Activated naive CD8-positive, alpha-beta T cell (primary cell): ENCODE measurements around the gene EPS15.
"Not testable (repeated sequence)": the region's sequence is repeated elsewhere in the genome, so short reads cannot be mapped to it uniquely, and the experiment has no call there.

ENCODE experiments used
- H3K27ac Mint-ChIP-seq: one replicate; pipeline ENCODE4 v1.8.0; 2021; ENCODE audit warnings: mixed read lengths
- H3K27me3 Mint-ChIP-seq: one replicate; pipeline ENCODE4 v1.8.0; 2021; ENCODE audit warnings: mixed read lengths
- H3K36me3 Mint-ChIP-seq: one replicate; pipeline ENCODE4 v1.8.0; 2021; ENCODE audit warnings: mixed read lengths
- H3K4me1 Mint-ChIP-seq: one replicate; pipeline ENCODE4 v1.8.0; 2021; ENCODE audit warnings: low read depth, mixed read lengths
- H3K4me3 Mint-ChIP-seq: one replicate; pipeline ENCODE4 v1.8.0; 2021; ENCODE audit warnings: mild to moderate bottlenecking, mixed read lengths
- H3K9me3 Mint-ChIP-seq: one replicate; pipeline ENCODE4 v1.8.0; 2021; ENCODE audit warnings: low read depth, mixed read lengths

Gene EPS15

GRCh38 chr1:51512120-51512519 is 6.9 kb downstream of the EPS15 start:
- no peak overlapping the region for H3K4me3 Mint-ChIP-seq
- H3K9me3 Mint-ChIP-seq = no peaks in the 10 kb centered on the region
- peaks cover 78% of the 10 kb centered on the region for H3K4me1 Mint-ChIP-seq

GRCh38 chr1:51509773-51510172 is 9.3 kb downstream of the EPS15 start:
- Mint-ChIP-seq H3K4me3 (no peak overlapping the region), H3K27ac (no peak overlapping the region), H3K4me1 (peaks cover 69% of the 10 kb centered on the region), H3K36me3 (peaks cover 7% of the 10 kb centered on the region), H3K27me3 (no peaks in the 10 kb centered on the region), H3K9me3 (no peaks in the 10 kb centered on the region)

More at GRCh38 chr1:51512120-51512519, 6.9 kb downstream of the EPS15 start:
- no peaks in the 10 kb centered on the region for H3K27me3 Mint-ChIP-seq
- H3K36me3 Mint-ChIP-seq = peaks cover 2% of the 10 kb centered on the region
- H3K27ac Mint-ChIP-seq = no peak overlapping the region

- H3K27ac Mint-ChIP-seq = peak overlapping the region; percentile 41
- H3K4me3 Mint-ChIP-seq = no peak overlapping the region
- no peaks in the 10 kb centered on the region for H3K9me3 Mint-ChIP-seq
- peaks cover 60% of the 10 kb centered on the region for H3K4me1 Mint-ChIP-seq
- peaks cover 11% of the 10 kb centered on the region for H3K36me3 Mint-ChIP-seq
- H3K27me3 Mint-ChIP-seq = no peaks in the 10 kb centered on the region
These were observed 12.5 kb downstream of the EPS15 start for GRCh38 chr1:51506537-51506936.

- Mint-ChIP-seq H3K9me3 (no peaks in the 10 kb centered on the region), H3K4me1 (peaks cover 66% of the 10 kb centered on the region), H3K27ac (peak overlapping the region; percentile 84), H3K36me3 (peaks cover 10% of the 10 kb centered on the region), H3K4me3 (no peak overlapping the region), H3K27me3 (no peaks in the 10 kb centered on the region)
These were observed 14.1 kb downstream of the EPS15 start for GRCh38 chr1:51504806-51505525.

GRCh38 chr1:51501218-51501630 is 17.8 kb downstream of the EPS15 start:
- not testable (repeated sequence) for H3K4me3 Mint-ChIP-seq, H3K27me3 Mint-ChIP-seq, H3K9me3 Mint-ChIP-seq
- H3K27ac Mint-ChIP-seq = peak overlapping the region; percentile 68
- H3K36me3 Mint-ChIP-seq = peaks cover 23% of the 10 kb centered on the region
- peaks cover 66% of the 10 kb centered on the region for H3K4me1 Mint-ChIP-seq

GRCh38 chr1:51499694-51500093 is 19.4 kb downstream of the EPS15 start:
- H3K27me3 Mint-ChIP-seq = no peaks in the 10 kb centered on the region
- H3K9me3 Mint-ChIP-seq = no peaks in the 10 kb centered on the region
- H3K4me3 Mint-ChIP-seq = no peak overlapping the region
- H3K27ac Mint-ChIP-seq = peak overlapping the region; percentile 75
- H3K36me3 Mint-ChIP-seq = peaks cover 19% of the 10 kb centered on the region
- peaks cover 72% of the 10 kb centered on the region for H3K4me1 Mint-ChIP-seq

- no peaks in the 10 kb centered on the region for H3K9me3 Mint-ChIP-seq
- H3K27me3 Mint-ChIP-seq = no peaks in the 10 kb centered on the region
- H3K4me3 Mint-ChIP-seq = peak overlapping the region; percentile 4
- H3K4me1 Mint-ChIP-seq = peaks cover 77% of the 10 kb centered on the region
- peak overlapping the region; percentile 48 for H3K27ac Mint-ChIP-seq
- peaks cover 19% of the 10 kb centered on the region for H3K36me3 Mint-ChIP-seq
These were observed 20.1 kb downstream of the EPS15 start for GRCh38 chr1:51498924-51499323.

- Mint-ChIP-seq H3K27me3 (no peaks in the 10 kb centered on the region), H3K9me3 (no peaks in the 10 kb centered on the region), H3K4me3 (no peak overlapping the region), H3K4me1 (peaks cover 75% of the 10 kb centered on the region), H3K27ac (no peak overlapping the region), H3K36me3 (peaks cover 14% of the 10 kb centered on the region)
These were observed 21.7 kb downstream of the EPS15 start for GRCh38 chr1:51497340-51497739.

- no peaks in the 10 kb centered on the region for H3K9me3 Mint-ChIP-seq
- H3K4me3 Mint-ChIP-seq = no peak overlapping the region
- no peaks in the 10 kb centered on the region for H3K27me3 Mint-ChIP-seq
- peak overlapping the region; percentile 6 for H3K27ac Mint-ChIP-seq
- peaks cover 9% of the 10 kb centered on the region for H3K36me3 Mint-ChIP-seq
- peaks cover 70% of the 10 kb centered on the region for H3K4me1 Mint-ChIP-seq
These were observed 24.8 kb downstream of the EPS15 start for GRCh38 chr1:51494138-51494830.

- Mint-ChIP-seq H3K4me3 (no peak overlapping the region), H3K4me1 (peaks cover 58% of the 10 kb centered on the region), H3K27ac (peak overlapping the region; percentile 54), H3K36me3 (peaks cover 2% of the 10 kb centered on the region), H3K9me3 (no peaks in the 10 kb centered on the region), H3K27me3 (no peaks in the 10 kb centered on the region)
These were observed 27.7 kb downstream of the EPS15 start for GRCh38 chr1:51491166-51491981.

GRCh38 chr1:51489472-51489871 is 29.6 kb downstream of the EPS15 start:
- Mint-ChIP-seq H3K4me1 (peaks cover 45% of the 10 kb centered on the region), H3K27ac (no peak overlapping the region), H3K36me3 (peaks cover 2% of the 10 kb centered on the region), H3K27me3 (no peaks in the 10 kb centered on the region), H3K9me3 (no peaks in the 10 kb centered on the region), H3K4me3 (no peak overlapping the region)

GRCh38 chr1:51488372-51489050 is 30.6 kb downstream of the EPS15 start:
- Mint-ChIP-seq H3K9me3 (no peaks in the 10 kb centered on the region), H3K27me3 (no peaks in the 10 kb centered on the region), H3K27ac (no peak overlapping the region), H3K4me3 (no peak overlapping the region), H3K4me1 (peaks cover 38% of the 10 kb centered on the region), H3K36me3 (peaks cover 2% of the 10 kb centered on the region)

- H3K27ac Mint-ChIP-seq = no peak overlapping the region
These were observed 31.4 kb downstream of the EPS15 start for GRCh38 chr1:51487628-51488027.

GRCh38 chr1:51484591-51484990 is 34.5 kb downstream of the EPS15 start:
- H3K9me3 Mint-ChIP-seq = no peaks in the 10 kb centered on the region
- no peak overlapping the region for H3K27ac Mint-ChIP-seq
- peaks cover 13% of the 10 kb centered on the region for H3K36me3 Mint-ChIP-seq
- H3K4me3 Mint-ChIP-seq = no peak overlapping the region
- H3K27me3 Mint-ChIP-seq = no peaks in the 10 kb centered on the region
- peaks cover 19% of the 10 kb centered on the region for H3K4me1 Mint-ChIP-seq

More at GRCh38 chr1:51487628-51488027, 31.4 kb downstream of the EPS15 start:
- Mint-ChIP-seq H3K36me3 (peaks cover 5% of the 10 kb centered on the region), H3K27me3 (no peaks in the 10 kb centered on the region), H3K4me1 (peaks cover 39% of the 10 kb centered on the region), H3K9me3 (no peaks in the 10 kb centered on the region), H3K4me3 (no peak overlapping the region)
